ENCODE data around the gene DCAF11. TPM values are rescaled to one million over a fixed set of nuclear protein-coding genes. Genes with fewer than 3 reads are reported as not detected.

DCAF11 gene
- total and polyA plus RNA-seq, 4 donors, result 26.4 to 153 (median 64.2) TPM

DNA sequence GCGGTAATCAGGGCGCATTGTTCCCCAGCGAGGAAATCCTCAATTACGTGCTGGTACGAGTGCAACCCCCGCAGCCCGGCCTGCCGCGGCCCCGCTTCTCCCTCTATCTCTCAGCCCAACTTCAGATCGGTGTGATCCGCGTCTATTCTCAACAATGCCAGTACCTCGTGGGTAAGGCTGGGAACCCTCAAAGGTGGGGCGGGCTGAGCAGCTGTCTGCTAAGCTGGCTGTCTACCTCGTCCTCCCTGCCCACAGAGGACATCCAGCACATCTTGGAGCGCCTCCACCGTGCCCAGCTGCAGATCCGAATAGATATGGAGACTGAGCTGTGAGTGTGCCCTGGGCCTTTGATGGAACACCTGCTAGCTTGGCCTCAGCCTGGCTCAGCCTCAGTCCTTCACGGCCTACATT lies 58.3 kb downstream of the DCAF11 start:
- Histone ChIP-seq H3K4me1 (ENCODE audit: control insufficient read depth in 5 of 5, insufficient read depth in 5 of 5, low read length in 5 of 5) (peaks cover 0 to 14% (median 4%) of the 10 kb centered on the region in 5 donors), H3K4me3 (no peak overlapping the region), H3K27ac (ENCODE audit: low read depth in 1 of 2, low read length in 1 of 2) (no peak overlapping the region), H3K36me3 (ENCODE audit: control insufficient read depth in 4 of 4, insufficient read depth in 4 of 4, low read length in 4 of 4) (peaks cover 0 to 30% (median 4%) of the 10 kb centered on the region in 4 donors), H3K9ac (ENCODE audit: insufficient read depth in 1 of 2, low read length in 2 of 2) (no peak overlapping the region), H3K27me3 (ENCODE audit: control insufficient read depth in 3 of 3, insufficient read depth in 3 of 3, low read length in 2 of 3) (no peaks in the 10 kb centered on the region), H3K9me3 (ENCODE audit: control insufficient read depth in 4 of 4, insufficient read depth in 3 of 4, low read length in 3 of 4) (no peaks in the 10 kb centered on the region)
- ATAC-seq (ENCODE audit: insufficient read depth, low FRiP score) (no peak), DNase-seq (no peak)
- WGBS, 2 donors, result 69 to 72% methylated on average over 20 of the region's 20 CpGs
- TF ChIP-seq, protein P1, sequence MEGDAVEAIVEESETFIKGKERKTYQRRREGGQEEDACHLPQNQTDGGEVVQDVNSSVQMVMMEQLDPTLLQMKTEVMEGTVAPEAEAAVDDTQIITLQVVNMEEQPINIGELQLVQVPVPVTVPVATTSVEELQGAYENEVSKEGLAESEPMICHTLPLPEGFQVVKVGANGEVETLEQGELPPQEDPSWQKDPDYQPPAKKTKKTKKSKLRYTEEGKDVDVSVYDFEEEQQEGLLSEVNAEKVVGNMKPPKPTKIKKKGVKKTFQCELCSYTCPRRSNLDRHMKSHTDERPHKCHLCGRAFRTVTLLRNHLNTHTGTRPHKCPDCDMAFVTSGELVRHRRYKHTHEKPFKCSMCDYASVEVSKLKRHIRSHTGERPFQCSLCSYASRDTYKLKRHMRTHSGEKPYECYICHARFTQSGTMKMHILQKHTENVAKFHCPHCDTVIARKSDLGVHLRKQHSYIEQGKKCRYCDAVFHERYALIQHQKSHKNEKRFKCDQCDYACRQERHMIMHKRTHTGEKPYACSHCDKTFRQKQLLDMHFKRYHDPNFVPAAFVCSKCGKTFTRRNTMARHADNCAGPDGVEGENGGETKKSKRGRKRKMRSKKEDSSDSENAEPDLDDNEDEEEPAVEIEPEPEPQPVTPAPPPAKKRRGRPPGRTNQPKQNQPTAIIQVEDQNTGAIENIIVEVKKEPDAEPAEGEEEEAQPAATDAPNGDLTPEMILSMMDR (IDR thresholded peaks at IDR 0.05; ENCODE audit: control extremely low read depth, extremely low read depth), result no peak

Small RNA genes within 50 kb of the gene (small RNA-seq; reads per million reads assigned to genes)
- gene IRF9 (ENCODE audit: low replicate concordance) (not detected), gene RNA5SP383 (ENCODE audit: low replicate concordance) (not detected)

Other genes starting within 250 kb of the DCAF11 start
- gene DHRS4, start 161.0 kb upstream of the DCAF11 start, total RNA-seq, result 10 to 100 TPM; 36.0 to 37.3 TPM
- gene DHRS4, start 161.0 kb upstream of the DCAF11 start, polyA plus RNA-seq, result 10 to 100 TPM; 45.0 to 45.9 TPM
- 10 to 100 TPM; 17.0 to 29.2 TPM for gene DHRS4L2, start 125.8 kb upstream of the DCAF11 start, total RNA-seq
- 10 to 100 TPM; 30.4 to 44.7 TPM for gene DHRS4L2, start 125.8 kb upstream of the DCAF11 start, polyA plus RNA-seq
- gene CARMIL3, start 62.8 kb upstream of the DCAF11 start, total RNA-seq, result 1 to 10 TPM in 1 of 2 donors, under 1 TPM in 1; 0.37 to 2.4 TPM
- gene CARMIL3, start 62.8 kb upstream of the DCAF11 start, polyA plus RNA-seq, result under 1 TPM; 0.71 to 0.85 TPM
- not detected for gene CPNE6, start 43.2 kb upstream of the DCAF11 start, total RNA-seq
- not detected for gene CPNE6, start 43.2 kb upstream of the DCAF11 start, polyA plus RNA-seq
- gene PCK2, start 20.5 kb upstream of the DCAF11 start, total RNA-seq, result 10 to 100 TPM in 1 of 2 donors, 1 to 10 TPM in 1; 8.9 to 91.7 TPM
- 10 to 100 TPM; 35.2 to 41.2 TPM for gene PCK2, start 20.5 kb upstream of the DCAF11 start, polyA plus RNA-seq
- gene NRL, start 172 bp downstream of the DCAF11 start, total RNA-seq, result 1 to 10 TPM; 3.6 to 5.4 TPM
- 1 to 10 TPM; 2.7 TPM for gene NRL, start 172 bp downstream of the DCAF11 start, polyA plus RNA-seq
- under 1 TPM; 0.48 to 0.83 TPM for gene FITM1, start 15.9 kb downstream of the DCAF11 start, total RNA-seq
- gene FITM1, start 15.9 kb downstream of the DCAF11 start, polyA plus RNA-seq, result 1 to 10 TPM in 1 of 2 donors, under 1 TPM in 1; 0.93 to 1.4 TPM
- gene PSME1, start 21.4 kb downstream of the DCAF11 start, total RNA-seq, result 100 to 1,000 TPM; 125 to 192 TPM
- 100 to 1,000 TPM; 286 to 311 TPM for gene PSME1, start 21.4 kb downstream of the DCAF11 start, polyA plus RNA-seq
- gene EMC9, start 26.8 kb downstream of the DCAF11 start, total RNA-seq, result 10 to 100 TPM in 1 of 2 donors, 1 to 10 TPM in 1; 4.6 to 24.3 TPM
- gene EMC9, start 26.8 kb downstream of the DCAF11 start, polyA plus RNA-seq, result 10 to 100 TPM; 15.7 to 29.4 TPM
- gene PSME2, start 31.8 kb downstream of the DCAF11 start, total RNA-seq, result 100 to 1,000 TPM in 1 of 2 donors, 10 to 100 TPM in 1; 89.1 to 178 TPM
- gene PSME2, start 31.8 kb downstream of the DCAF11 start, polyA plus RNA-seq, result 100 to 1,000 TPM; 283 to 328 TPM
- gene RNF31, start 32.7 kb downstream of the DCAF11 start, total RNA-seq, result 10 to 100 TPM; 31.7 to 82.4 TPM
- gene RNF31, start 32.7 kb downstream of the DCAF11 start, polyA plus RNA-seq, result 10 to 100 TPM; 44.1 to 78.6 TPM
- gene IRF9, start 46.5 kb downstream of the DCAF11 start, total RNA-seq, result 100 to 1,000 TPM in 1 of 2 donors, 10 to 100 TPM in 1; 75.3 to 111 TPM
- 100 to 1,000 TPM in 1 of 2 donors, 10 to 100 TPM in 1; 79.9 to 124 TPM for gene IRF9, start 46.5 kb downstream of the DCAF11 start, polyA plus RNA-seq
- gene REC8, start 57.3 kb downstream of the DCAF11 start, total RNA-seq, result 10 to 100 TPM; 13.3 to 48.1 TPM
- 10 to 100 TPM; 23.8 to 35.1 TPM for gene REC8, start 57.3 kb downstream of the DCAF11 start, polyA plus RNA-seq
- gene IPO4, start 74.0 kb downstream of the DCAF11 start, total RNA-seq, result 10 to 100 TPM; 22.0 to 78.9 TPM
- 10 to 100 TPM; 13.0 to 34.8 TPM for gene IPO4, start 74.0 kb downstream of the DCAF11 start, polyA plus RNA-seq
- 10 to 100 TPM; 42.3 to 71.9 TPM for gene TM9SF1, start 80.7 kb downstream of the DCAF11 start, total RNA-seq
- gene TM9SF1, start 80.7 kb downstream of the DCAF11 start, polyA plus RNA-seq, result 10 to 100 TPM; 32.7 to 61.7 TPM
- gene TSSK4, start 90.9 kb downstream of the DCAF11 start, total RNA-seq, result 1 to 10 TPM in 1 of 2 donors, not detected in 1; 1.2 TPM
- under 1 TPM; 0.02 to 0.10 TPM for gene TSSK4, start 90.9 kb downstream of the DCAF11 start, polyA plus RNA-seq
- gene CHMP4A, start 98.7 kb downstream of the DCAF11 start, total RNA-seq, result 10 to 100 TPM; 37.2 to 50.8 TPM
- gene CHMP4A, start 98.7 kb downstream of the DCAF11 start, polyA plus RNA-seq, result 100 to 1,000 TPM in 1 of 2 donors, 10 to 100 TPM in 1; 70.4 to 103 TPM
- gene MDP1, start 101.3 kb downstream of the DCAF11 start, total RNA-seq, result 10 to 100 TPM; 20.8 to 24.8 TPM
- gene MDP1, start 101.3 kb downstream of the DCAF11 start, polyA plus RNA-seq, result 10 to 100 TPM; 17.2 to 31.4 TPM
- gene NEDD8, start 117.6 kb downstream of the DCAF11 start, total RNA-seq, result 100 to 1,000 TPM in 1 of 2 donors, 10 to 100 TPM in 1; 69.5 to 147 TPM
- 100 to 1,000 TPM; 242 to 246 TPM for gene NEDD8, start 117.6 kb downstream of the DCAF11 start, polyA plus RNA-seq
- 10 to 100 TPM; 63.1 TPM for gene GMPR2, start 118.2 kb downstream of the DCAF11 start, total RNA-seq
- gene GMPR2, start 118.2 kb downstream of the DCAF11 start, polyA plus RNA-seq, result 10 to 100 TPM; 42.9 to 71.1 TPM
- gene TINF2, start 127.8 kb downstream of the DCAF11 start, total RNA-seq, result 10 to 100 TPM; 48.2 to 89.1 TPM
- gene TINF2, start 127.8 kb downstream of the DCAF11 start, polyA plus RNA-seq, result 10 to 100 TPM; 45.2 to 82.6 TPM
- gene TGM1, start 148.4 kb downstream of the DCAF11 start, total RNA-seq, result 1 to 10 TPM; 1.9 to 8.8 TPM
- gene TGM1, start 148.4 kb downstream of the DCAF11 start, polyA plus RNA-seq, result 10 to 100 TPM in 1 of 2 donors, 1 to 10 TPM in 1; 9.8 to 11.3 TPM
- gene RABGGTA, start 156.8 kb downstream of the DCAF11 start, total RNA-seq, result 10 to 100 TPM; 19.7 to 55.8 TPM
- gene RABGGTA, start 156.8 kb downstream of the DCAF11 start, polyA plus RNA-seq, result 10 to 100 TPM; 40.3 to 45.4 TPM
- gene DHRS1, start 185.0 kb downstream of the DCAF11 start, total RNA-seq, result 10 to 100 TPM; 20.8 to 24.0 TPM
- gene DHRS1, start 185.0 kb downstream of the DCAF11 start, polyA plus RNA-seq, result 10 to 100 TPM; 20.6 to 27.8 TPM
- 10 to 100 TPM; 14.1 to 25.9 TPM for gene NOP9, start 185.1 kb downstream of the DCAF11 start, total RNA-seq
- 10 to 100 TPM; 12.1 to 13.5 TPM for gene NOP9, start 185.1 kb downstream of the DCAF11 start, polyA plus RNA-seq
- 10 to 100 TPM in 1 of 2 donors, 1 to 10 TPM in 1; 9.6 to 18.8 TPM for gene CIDEB, start 193.2 kb downstream of the DCAF11 start, total RNA-seq
- 10 to 100 TPM in 1 of 2 donors, 1 to 10 TPM in 1; 8.3 to 19.7 TPM for gene CIDEB, start 193.2 kb downstream of the DCAF11 start, polyA plus RNA-seq
- gene LTB4R2, start 195.4 kb downstream of the DCAF11 start, total RNA-seq, result 10 to 100 TPM in 1 of 2 donors, 1 to 10 TPM in 1; 5.8 to 14.0 TPM
- 1 to 10 TPM; 1.8 to 5.5 TPM for gene LTB4R2, start 195.4 kb downstream of the DCAF11 start, polyA plus RNA-seq
- 10 to 100 TPM in 1 of 2 donors, 1 to 10 TPM in 1; 4.4 to 14.8 TPM for gene LTB4R, start 196.7 kb downstream of the DCAF11 start, total RNA-seq
- 10 to 100 TPM in 1 of 2 donors, 1 to 10 TPM in 1; 7.3 to 47.0 TPM for gene LTB4R, start 196.7 kb downstream of the DCAF11 start, polyA plus RNA-seq
- gene ADCY4, start 220.3 kb downstream of the DCAF11 start, total RNA-seq, result 10 to 100 TPM; 35.7 to 36.3 TPM
- 10 to 100 TPM; 22.6 to 42.8 TPM for gene ADCY4, start 220.3 kb downstream of the DCAF11 start, polyA plus RNA-seq
- gene RIPK3, start 225.2 kb downstream of the DCAF11 start, total RNA-seq, result 10 to 100 TPM in 1 of 2 donors, 1 to 10 TPM in 1; 6.4 to 26.0 TPM
- 10 to 100 TPM; 13.0 to 23.4 TPM for gene RIPK3, start 225.2 kb downstream of the DCAF11 start, polyA plus RNA-seq